Mammary epithelial cell (primary cell): ENCODE measurements around the gene NCKAP5L.

ENCODE experiments used
- CTCF ChIP-seq, 2 donors: IDR thresholded peaks in 1 of 2; conservative IDR thresholded peaks in 1 of 2; 2 replicates each; pipeline ENCODE4 v1.5.1; 2011 to 2012; ENCODE audit warnings: inconsistent platforms in 2 of 2, low read length in 2 of 2, mild to moderate bottlenecking in 2 of 2, control low read depth in 1 of 2, low read depth in 1 of 2; ENCODE audit not compliant: insufficient read depth in 1 of 2; ENCODE audit errors: extremely low read depth in 1 of 2
- EZH2 ChIP-seq: IDR thresholded peaks from 2 replicates; pipeline ENCODE4 v1.6.1; 2012; ENCODE audit warnings: low read length, inconsistent platforms, borderline replicate concordance

- TF ChIP-seq CTCF (conservative IDR thresholded peaks at IDR 0.05 in 1 of 2, IDR thresholded peaks at IDR 0.05 in 1 of 2; ENCODE audit: extremely low read depth in 1 of 2, insufficient read depth in 1 of 2, low read depth in 1 of 2, low read length in 2 of 2) = no peak
- TF ChIP-seq EZH2 = no peak
Observed at GRCh38 chr12:49790741-49791555, 37.3 kb downstream of the NCKAP5L start.
